PFSK-1 (cell line): Measurements from ENCODE around the gene KCNK17.

Source experiments
- FOXP2 ChIP-seq: optimal IDR thresholded peaks from 2 replicates; pipeline ENCODE3; 2011; ENCODE audit warnings: borderline replicate concordance, control low read depth, inconsistent platforms; ENCODE audit not compliant: insufficient read depth; ENCODE audit errors: extremely low read length, extremely low read depth
- POLR2AphosphoS5 ChIP-seq: IDR thresholded peaks from 2 replicates; pipeline ENCODE4 v1.6.1; 2012; ENCODE audit warnings: low read depth, mild to moderate bottlenecking, control low read depth, low read length, moderate library complexity
- REST ChIP-seq, 2 experiments: IDR thresholded peaks; 2 replicates each; pipeline versions ENCODE4 v1.6.1 to v1.8.0; 2011 to 2012; ENCODE audit warnings: low read depth in 2 of 2, low read length in 2 of 2, control low read depth in 1 of 2, inconsistent platforms in 1 of 2, mild to moderate bottlenecking in 1 of 2, moderate library complexity in 1 of 2; ENCODE audit not compliant: insufficient read depth in 1 of 2
- SIN3A ChIP-seq: IDR thresholded peaks from 2 replicates; pipeline ENCODE4 v1.6.1; 2012; ENCODE audit warnings: mild to moderate bottlenecking, low read length, moderate library complexity, borderline replicate concordance; ENCODE audit not compliant: insufficient read depth
- TAF1 ChIP-seq: IDR thresholded peaks from 2 replicates; pipeline ENCODE4 v1.6.1; 2012; ENCODE audit warnings: low read length, control low read depth, borderline replicate concordance; ENCODE audit not compliant: insufficient read depth

KCNK17 gene

GRCh38 chr6:39360378-39360777 is 46.2 kb upstream of the KCNK17 start:
- TF ChIP-seq TAF1 (no peak), POLR2AphosphoS5 (no peak), FOXP2 (no peak), SIN3A (no peak)

- TF ChIP-seq TAF1: no peak
- no peak for TF ChIP-seq FOXP2
- 0 out of 4 replicates have a peak, but pooled peaks of 1 of the 2 experiments have one; percentile 33 for TF ChIP-seq REST (IDR thresholded peaks at IDR 0.05; ENCODE audit: insufficient read depth in 1 of 2, low read depth in 2 of 2, low read length in 2 of 2)
- no peak for TF ChIP-seq SIN3A
Observed at GRCh38 chr6:39357998-39358686, 43.9 kb upstream of the KCNK17 start.

- TF ChIP-seq TAF1 (no peak), REST (IDR thresholded peaks at IDR 0.05; ENCODE audit: insufficient read depth in 1 of 2, low read depth in 2 of 2, low read length in 2 of 2) (no peak)
Observed at GRCh38 chr6:39353698-39354315, 39.6 kb upstream of the KCNK17 start.

GRCh38 chr6:39350723-39351505 is 36.7 kb upstream of the KCNK17 start:
- TF ChIP-seq FOXP2: no peak
- no peak for TF ChIP-seq TAF1
- no peak for TF ChIP-seq POLR2AphosphoS5
- no peak for TF ChIP-seq REST (IDR thresholded peaks at IDR 0.05; ENCODE audit: insufficient read depth in 1 of 2, low read depth in 2 of 2, low read length in 2 of 2)
- no peak for TF ChIP-seq SIN3A

GRCh38 chr6:39348740-39349139 is 34.5 kb upstream of the KCNK17 start:
- TF ChIP-seq SIN3A: no peak
- TF ChIP-seq FOXP2: no peak
- TF ChIP-seq POLR2AphosphoS5: no peak
- no peak for TF ChIP-seq TAF1
- no peak for TF ChIP-seq REST (IDR thresholded peaks at IDR 0.05; ENCODE audit: insufficient read depth in 1 of 2, low read depth in 2 of 2, low read length in 2 of 2)
